EL (cell line): ENCODE data around the gene TMED5.
A peak's percentile ranks its signal among the peaks of the same experiment; 100 is the strongest.
"Not testable (repeated sequence)": the region's sequence is repeated elsewhere in the genome, so short reads cannot be mapped to it uniquely, and the experiment has no call there.

Source experiments
- DNase-seq: peaks from one replicate; pipeline ENCODE4 v3.0.0-alpha.2; 2016

TMED5 gene

GRCh38 chr1:93179886-93180722 lies at the start of gene TMED5:
TSS of gene TMED5 (minus strand) at chr1:93180413. CDS start at chr1:93180242, 171 bp downstream.
- DNase-seq: peak; percentile 99

- DNase-seq: no peak
Observed at GRCh38 chr1:93223023-93223675, 42.9 kb upstream of the TMED5 start.

- DNase-seq: no peak
Observed at GRCh38 chr1:93221913-93222312, 41.7 kb upstream of the TMED5 start.

GRCh38 chr1:93220716-93221115 lies 40.5 kb upstream of the TMED5 start:
- DNase-seq: not testable (repeated sequence)

- DNase-seq: no peak
Observed at GRCh38 chr1:93219443-93219842, 39.2 kb upstream of the TMED5 start.

GRCh38 chr1:93215322-93215721 lies 35.1 kb upstream of the TMED5 start:
- no peak for DNase-seq

GRCh38 chr1:93207211-93207610 lies 27.0 kb upstream of the TMED5 start:
- DNase-seq: no peak

GRCh38 chr1:93206567-93206954 lies 26.3 kb upstream of the TMED5 start:
- no peak for DNase-seq

- no peak for DNase-seq
Observed at GRCh38 chr1:93205892-93206566, 25.8 kb upstream of the TMED5 start.

GRCh38 chr1:93200714-93201113 lies 20.5 kb upstream of the TMED5 start:
- no peak for DNase-seq

- peak; percentile 8 for DNase-seq
Observed at GRCh38 chr1:93200086-93200620, 19.9 kb upstream of the TMED5 start.

- no peak for DNase-seq
Observed at GRCh38 chr1:93199150-93199549, 18.9 kb upstream of the TMED5 start.

- peak; percentile 66 for DNase-seq
Observed at GRCh38 chr1:93196591-93196990, 16.4 kb upstream of the TMED5 start.

- no peak for DNase-seq
Observed at GRCh38 chr1:93194231-93194990, 14.2 kb upstream of the TMED5 start.

GRCh38 chr1:93190432-93190831 lies 10.2 kb upstream of the TMED5 start:
- no peak for DNase-seq

- DNase-seq: no peak
Observed at GRCh38 chr1:93186667-93187066, 6.5 kb upstream of the TMED5 start.

- peak; percentile 79 for DNase-seq
Observed at GRCh38 chr1:93180723-93181613, 755 bp upstream of the TMED5 start, which contains the start of gene CCDC18. TSS of gene CCDC18 (plus strand) at chr1:93180724. CDS start at chr1:93183362, 2,638 bp downstream.

GRCh38 chr1:93178418-93178817 lies 1.8 kb downstream of the TMED5 start:
- DNase-seq: peak; percentile 16

- peak; percentile 59 for DNase-seq
Observed at GRCh38 chr1:93177991-93178390, 2.2 kb downstream of the TMED5 start.

GRCh38 chr1:93174638-93175037 lies 5.6 kb downstream of the TMED5 start:
- not testable (repeated sequence) for DNase-seq

- peak; percentile 60 for DNase-seq
Observed at GRCh38 chr1:93172778-93173177, 7.4 kb downstream of the TMED5 start.
